Measurements from ENCODE around the gene CTXND1. TPM values are rescaled to one million over a fixed set of nuclear protein-coding genes. Genes with fewer than 3 reads are reported as not detected.
A peak's percentile ranks its signal among the peaks of the same experiment; 100 is the strongest.
"Not testable (repeated sequence)": the region's sequence is repeated elsewhere in the genome, so short reads cannot be mapped to it uniquely, and the experiment has no call there.

Gene CTXND1
- total and polyA plus RNA-seq, 7 donors: 0.01 to 0.07 (median 0.04) TPM; not detected in 3

DNA sequence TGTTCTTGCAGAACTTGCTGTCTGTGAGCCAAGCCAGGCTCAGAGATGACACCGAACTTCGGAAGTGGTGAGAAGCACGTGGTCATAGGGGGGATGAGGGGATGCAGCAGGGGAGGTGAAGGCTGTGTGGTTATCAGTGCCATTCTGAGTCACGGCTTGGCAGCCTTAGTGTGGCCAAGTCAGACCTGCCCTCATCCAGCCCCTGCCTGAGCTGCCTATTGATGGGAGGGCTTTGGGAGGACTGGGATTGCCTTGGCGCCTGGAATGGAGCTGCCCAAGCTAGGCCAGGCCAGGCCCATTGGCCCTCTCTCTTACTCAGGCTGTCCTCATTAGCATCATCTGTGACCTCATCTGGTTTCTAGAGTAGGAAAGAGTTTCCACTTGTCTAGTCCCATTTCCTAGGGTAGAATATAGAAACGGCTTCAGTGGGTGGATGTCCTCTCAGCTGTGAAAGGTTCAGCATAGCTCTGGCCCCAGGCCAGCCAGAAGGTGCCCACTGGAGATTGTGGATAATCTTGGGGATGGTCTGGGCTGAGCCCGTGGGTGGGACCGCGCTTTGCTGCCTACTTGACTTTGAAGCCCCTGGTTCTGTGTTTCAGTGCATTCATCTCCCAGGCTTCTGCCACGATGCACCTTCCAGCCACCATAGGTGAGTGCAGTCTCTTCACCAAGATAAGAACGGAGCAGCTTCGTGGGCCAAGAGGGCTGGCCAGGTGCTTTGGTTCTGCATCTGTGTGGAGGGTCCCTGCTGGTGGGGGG, 92.0 kb downstream of the CTXND1 start:
- Histone ChIP-seq H3K36me3 (ENCODE audit: insufficient read depth in 1 of 2, low read depth in 1 of 2) (peaks cover 0 to 74% of the 10 kb centered on the region in 2 donors), H3K4me1 (peaks cover 8% of the 10 kb centered on the region), H3K4me3 (no peak overlapping the region), H3K27ac (no peak overlapping the region), H3K27me3 (ENCODE audit: insufficient read depth in 3 of 3, low read length in 2 of 3) (no peaks in the 10 kb centered on the region), H3K9me3 (no peaks in the 10 kb centered on the region)
- DNase-seq: no peak
- WGBS, 3 donors: 92 to 95% (median 95%) methylated on average over 12 of the region's 12 CpGs
- intact Hi-C loops (cut with DNase I): loop anchor here in 1 of 2 donors (10.0 kb wide), 1 partner anchor 105 kb away; the partner anchor contains the start of gene ZFAND6
- TF ChIP-seq, protein P1, sequence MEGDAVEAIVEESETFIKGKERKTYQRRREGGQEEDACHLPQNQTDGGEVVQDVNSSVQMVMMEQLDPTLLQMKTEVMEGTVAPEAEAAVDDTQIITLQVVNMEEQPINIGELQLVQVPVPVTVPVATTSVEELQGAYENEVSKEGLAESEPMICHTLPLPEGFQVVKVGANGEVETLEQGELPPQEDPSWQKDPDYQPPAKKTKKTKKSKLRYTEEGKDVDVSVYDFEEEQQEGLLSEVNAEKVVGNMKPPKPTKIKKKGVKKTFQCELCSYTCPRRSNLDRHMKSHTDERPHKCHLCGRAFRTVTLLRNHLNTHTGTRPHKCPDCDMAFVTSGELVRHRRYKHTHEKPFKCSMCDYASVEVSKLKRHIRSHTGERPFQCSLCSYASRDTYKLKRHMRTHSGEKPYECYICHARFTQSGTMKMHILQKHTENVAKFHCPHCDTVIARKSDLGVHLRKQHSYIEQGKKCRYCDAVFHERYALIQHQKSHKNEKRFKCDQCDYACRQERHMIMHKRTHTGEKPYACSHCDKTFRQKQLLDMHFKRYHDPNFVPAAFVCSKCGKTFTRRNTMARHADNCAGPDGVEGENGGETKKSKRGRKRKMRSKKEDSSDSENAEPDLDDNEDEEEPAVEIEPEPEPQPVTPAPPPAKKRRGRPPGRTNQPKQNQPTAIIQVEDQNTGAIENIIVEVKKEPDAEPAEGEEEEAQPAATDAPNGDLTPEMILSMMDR (IDR thresholded peaks at IDR 0.05): no peak
- ATAC-seq: peak in 1 of 4 donors; percentile 18

DNA sequence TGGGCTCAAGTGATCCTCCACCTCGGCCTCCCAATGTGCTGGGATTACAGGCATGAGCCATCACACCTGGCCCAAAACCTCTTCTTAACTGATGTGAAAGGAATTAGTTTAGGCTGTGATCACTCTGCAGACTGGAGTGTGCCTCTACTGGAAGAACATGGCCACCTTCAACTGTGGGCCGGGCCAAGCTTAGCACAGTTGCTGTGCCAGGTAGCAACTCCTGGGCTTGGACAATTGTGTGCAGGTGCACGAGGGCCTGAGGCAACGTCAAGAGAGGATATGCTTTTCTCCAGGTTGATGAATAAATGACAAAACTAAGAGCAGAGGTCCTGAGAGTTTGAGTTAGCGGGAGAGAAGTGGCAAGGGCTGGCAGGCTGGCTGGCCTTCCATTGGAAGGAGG, 92.7 kb downstream of the CTXND1 start:
- WGBS, 3 donors: 91 to 96% (median 92%) methylated on average over 5 of the region's 5 CpGs
- peaks cover 0 to 67% of the 10 kb centered on the region in 2 donors for H3K36me3 ChIP-seq (ENCODE audit: insufficient read depth in 1 of 2, low read depth in 1 of 2)
- no peak for ATAC-seq

DNA sequence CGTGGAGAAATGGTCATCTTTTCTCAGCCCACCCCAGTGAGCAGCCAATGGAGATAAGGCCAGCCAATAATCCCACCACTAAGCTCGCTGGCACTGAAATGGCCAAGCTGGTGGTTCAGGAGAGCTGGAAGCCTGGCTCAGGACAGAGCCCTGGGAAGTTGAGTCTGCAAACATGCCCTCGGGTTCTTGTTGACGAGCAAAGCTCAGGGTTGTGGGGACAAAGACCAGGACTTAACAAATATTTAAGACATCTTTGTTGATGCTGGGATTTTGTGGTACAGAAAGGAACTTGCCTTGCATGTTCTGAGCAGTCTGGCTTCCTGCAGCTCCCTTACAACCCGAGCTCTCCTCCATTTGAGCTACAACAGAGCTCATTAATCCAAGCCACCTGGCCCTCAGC, 94.8 kb downstream of the CTXND1 start:
- no peak overlapping the region for H3K4me3 ChIP-seq
- intact Hi-C loops (cut with DNase I): loop anchor here in 1 of 2 donors (10.0 kb wide), 1 partner anchor 102 kb away; the partner anchor contains the start of gene ZFAND6
- TF ChIP-seq, protein P1 (IDR thresholded peaks at IDR 0.05): no peak
- WGBS, 3 donors: 74 to 93% (median 90%) methylated on average over 5 of the region's 5 CpGs
- ATAC-seq (no peak), DNase-seq (no peak)
- H3K9me3 ChIP-seq: no peaks in the 10 kb centered on the region
- no peaks in the 10 kb centered on the region for H3K27me3 ChIP-seq (ENCODE audit: insufficient read depth in 3 of 3, low read length in 2 of 3)
- H3K36me3 ChIP-seq (ENCODE audit: insufficient read depth in 1 of 2, low read depth in 1 of 2): peaks cover 0 to 46% of the 10 kb centered on the region in 2 donors
- H3K27ac ChIP-seq: no peak overlapping the region
- H3K4me1 ChIP-seq: peaks cover 23% of the 10 kb centered on the region

More for the DNA sequence above, 92.7 kb downstream of the CTXND1 start:
- Histone ChIP-seq H3K27ac (no peak overlapping the region), H3K9me3 (no peaks in the 10 kb centered on the region), H3K4me1 (peaks cover 14% of the 10 kb centered on the region), H3K4me3 (no peak overlapping the region), H3K27me3 (ENCODE audit: insufficient read depth in 3 of 3, low read length in 2 of 3) (no peaks in the 10 kb centered on the region)
- intact Hi-C loops (cut with DNase I): loop anchor here in 1 of 2 donors (10.0 kb wide), 1 partner anchor 104 kb away; the partner anchor contains the start of gene ZFAND6
- DNase-seq: no peak
- TF ChIP-seq, protein P1 (IDR thresholded peaks at IDR 0.05): no peak

DNA sequence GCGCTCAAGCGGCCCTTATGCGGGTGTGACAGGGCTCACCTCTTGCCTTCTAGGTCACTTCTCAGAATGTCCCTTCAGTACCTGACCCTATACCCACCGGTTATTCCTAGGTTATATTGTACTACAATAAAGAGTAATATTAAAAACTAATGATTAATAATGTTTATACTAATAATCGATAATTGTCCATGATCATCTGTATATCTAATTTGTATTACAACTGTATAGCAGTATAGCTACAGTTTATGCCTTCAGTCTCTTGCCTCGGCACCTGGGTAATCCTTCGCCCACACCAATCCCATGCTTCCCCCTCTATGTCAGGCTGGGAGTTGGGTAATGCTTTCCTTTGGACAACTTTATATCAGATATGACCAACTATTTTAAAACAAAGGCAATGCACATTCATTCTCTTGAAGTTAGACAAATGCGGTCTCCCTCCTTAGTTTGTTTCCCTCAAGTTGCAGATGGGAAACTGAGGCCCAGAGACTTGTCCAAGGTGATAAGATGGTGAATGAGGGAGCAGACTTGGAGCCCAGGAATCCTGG, 95.8 kb downstream of the CTXND1 start:
- intact Hi-C loops (cut with DNase I): loop anchor here in 1 of 2 donors (10.0 kb wide), 1 partner anchor 101 kb away; the partner anchor contains the start of gene ZFAND6
- Histone ChIP-seq H3K4me1 (peaks cover 30% of the 10 kb centered on the region), H3K9me3 (no peaks in the 10 kb centered on the region), H3K36me3 (ENCODE audit: insufficient read depth in 1 of 2, low read depth in 1 of 2) (peaks cover 0 to 36% of the 10 kb centered on the region in 2 donors), H3K4me3 (no peak overlapping the region), H3K27ac (no peak overlapping the region), H3K27me3 (ENCODE audit: insufficient read depth in 3 of 3, low read length in 2 of 3) (no peaks in the 10 kb centered on the region)
- DNase-seq (no peak), ATAC-seq (no peak)
- TF ChIP-seq, protein P1 (IDR thresholded peaks at IDR 0.05): no peak
- WGBS, 3 donors: 95 to 97% (median 96%) methylated on average over 8 of the region's 8 CpGs

DNA sequence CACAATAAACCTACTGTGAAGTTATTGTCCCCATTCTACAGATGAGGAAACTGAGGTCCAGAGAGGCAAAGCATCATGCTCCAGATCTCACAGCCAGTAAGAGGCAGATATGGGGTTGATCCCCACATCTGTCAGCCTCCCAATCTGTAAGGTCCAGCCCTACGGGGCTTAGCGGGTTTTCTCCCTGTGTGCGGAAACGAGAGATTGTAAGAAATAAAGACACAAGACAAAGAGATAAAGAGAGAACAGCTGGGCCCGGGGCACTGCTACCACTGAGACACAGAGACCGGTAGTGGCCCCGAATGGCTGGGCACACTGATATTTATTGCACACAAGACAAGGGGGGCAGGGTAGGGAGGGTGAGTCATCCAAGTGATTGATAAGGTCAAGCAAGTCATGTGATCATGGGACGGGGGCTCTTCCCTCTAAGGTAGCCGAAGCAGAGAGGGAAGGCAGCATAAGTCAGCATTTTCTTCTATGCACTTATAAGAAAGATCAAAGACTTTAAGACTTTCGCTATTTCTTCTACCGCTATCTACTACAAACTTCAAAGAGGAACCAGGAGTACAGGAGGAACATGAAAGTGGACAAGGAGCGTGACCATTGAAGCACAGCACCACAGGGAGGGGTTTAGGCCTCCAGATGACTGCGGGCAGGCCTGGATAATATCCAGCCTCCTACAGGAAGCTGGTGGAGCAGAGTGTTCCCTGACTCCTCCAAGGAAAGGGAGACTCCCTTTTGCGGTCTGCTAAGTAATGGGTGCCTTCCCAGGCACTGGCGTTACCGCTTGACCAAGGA, 96.4 kb downstream of the CTXND1 start:
- not testable (repeated sequence) for H3K27me3 ChIP-seq (ENCODE audit: insufficient read depth in 3 of 3, low read length in 2 of 3); DNase-seq; H3K27ac ChIP-seq; ATAC-seq; H3K9me3 ChIP-seq; H3K4me3 ChIP-seq
- Histone ChIP-seq H3K36me3 (ENCODE audit: insufficient read depth in 1 of 2, low read depth in 1 of 2) (peaks cover 0 to 30% of the 10 kb centered on the region in 2 donors), H3K4me1 (peaks cover 34% of the 10 kb centered on the region)
- WGBS, 3 donors: 78 to 86% (median 85%) methylated on average over 16 of the region's 16 CpGs
- intact Hi-C loops (cut with DNase I): loop anchor here in 1 of 2 donors (10.0 kb wide), 1 partner anchor 101 kb away; the partner anchor contains the start of gene ZFAND6

Measured in psoas muscle (tissue), 8 donors.